Esophagus muscularis mucosa (tissue), 4 donors: ENCODE measurements around the gene ZNF683. TPM values are rescaled to one million over a fixed set of nuclear protein-coding genes. Genes with fewer than 3 reads are reported as not detected.

Source experiments
- DNase-seq: peaks from one replicate; pipeline ENCODE4 v3.0.0-alpha.2; 2017; ENCODE audit errors: extremely low spot score
- H3K27ac ChIP-seq, 4 donors: fragments of 200-600 bp; sonication (generic); replicated peaks in 1 of 4; 1 replicate in 3 of 4; 2 replicates in 1 of 4; pipeline ENCODE4 v1.5.1; 2016 to 2019; ENCODE audit warnings: mild to moderate bottlenecking in 1 of 4
- H3K27me3 ChIP-seq, 4 donors: fragments of 200-600 bp; sonication (generic); one replicate each; pipeline versions ENCODE4 v1.5.1 to v1.6.0; 2016 to 2019
- H3K36me3 ChIP-seq, 4 donors: fragments of 200-600 bp; sonication (generic); one replicate each; pipeline ENCODE4 v1.5.1; 2016 to 2019
- H3K4me1 ChIP-seq, 4 donors: fragments of 200-600 bp; sonication (generic); one replicate each; pipeline ENCODE4 v1.5.1; 2016 to 2019
- H3K4me3 ChIP-seq, 4 donors: fragments of 200-600 bp; sonication (generic); 1 replicate in 2 of 4; 2 replicates in 2 of 4; pipeline ENCODE4 v1.5.1; 2016 to 2019; ENCODE audit warnings: mild to moderate bottlenecking in 4 of 4, moderate library complexity in 1 of 4
- H3K9me3 ChIP-seq, 4 donors: fragments of 200-600 bp; sonication (generic); 1 replicate in 3 of 4; 2 replicates in 1 of 4; pipeline ENCODE4 v1.5.1; 2016 to 2019
- EP300 ChIP-seq: sonication (generic); formaldehyde crosslinking; IDR thresholded peaks from one replicate; pipeline ENCODE4 v1.6.1; 2017; ENCODE audit warnings: antibody characterized with exemption
- POLR2A ChIP-seq: fragments of 450-650 bp; IDR thresholded peaks from one replicate; pipeline ENCODE4 v1.6.1; 2017; ENCODE audit warnings: antibody characterized with exemption, moderate library complexity, mild to moderate bottlenecking, low read depth
- POLR2AphosphoS5 ChIP-seq, 2 donors: sonication (generic); formaldehyde crosslinking; IDR thresholded peaks; one replicate each; pipeline ENCODE4 v1.6.1; 2017; ENCODE audit warnings: antibody characterized with exemption in 2 of 2
- WGBS: methylation state at CpG from one replicate; pipeline ENCODE4 v1.1.5; 2018; 5-methylcytosine and 5-hydroxymethylcytosine counted together
- intact Hi-C: fragments of 100-400 bp; cut with DNase I; formaldehyde crosslinking; loops from one replicate; pipeline ENCODE4 v1.15.1; 2023
- total RNA-seq, 4 donors: library from RNA; depleted of rRNA; stranded (reverse); fragments of >200 nt; gene quantifications; one replicate each; pipeline versions ENCODE4 v1.1.0 to v1.2.1, GENCODE V29; 2016
- TF ChIP-seq, protein P1 (sequence below), 3 experiments: fragments of 200-600 bp in 2 of 3; fragments of 450-650 bp in 1 of 3; sonication (generic) in 2 of 3; IDR thresholded peaks; one replicate each; pipeline ENCODE4 v1.5.1; 2017 to 2019; ENCODE audit warnings: antibody characterized with exemption in 3 of 3, mild to moderate bottlenecking in 2 of 3, moderate library complexity in 1 of 3

Gene ZNF683
- total RNA-seq, 4 donors from 2014 or later = not detected

- TF ChIP-seq, protein P1, sequence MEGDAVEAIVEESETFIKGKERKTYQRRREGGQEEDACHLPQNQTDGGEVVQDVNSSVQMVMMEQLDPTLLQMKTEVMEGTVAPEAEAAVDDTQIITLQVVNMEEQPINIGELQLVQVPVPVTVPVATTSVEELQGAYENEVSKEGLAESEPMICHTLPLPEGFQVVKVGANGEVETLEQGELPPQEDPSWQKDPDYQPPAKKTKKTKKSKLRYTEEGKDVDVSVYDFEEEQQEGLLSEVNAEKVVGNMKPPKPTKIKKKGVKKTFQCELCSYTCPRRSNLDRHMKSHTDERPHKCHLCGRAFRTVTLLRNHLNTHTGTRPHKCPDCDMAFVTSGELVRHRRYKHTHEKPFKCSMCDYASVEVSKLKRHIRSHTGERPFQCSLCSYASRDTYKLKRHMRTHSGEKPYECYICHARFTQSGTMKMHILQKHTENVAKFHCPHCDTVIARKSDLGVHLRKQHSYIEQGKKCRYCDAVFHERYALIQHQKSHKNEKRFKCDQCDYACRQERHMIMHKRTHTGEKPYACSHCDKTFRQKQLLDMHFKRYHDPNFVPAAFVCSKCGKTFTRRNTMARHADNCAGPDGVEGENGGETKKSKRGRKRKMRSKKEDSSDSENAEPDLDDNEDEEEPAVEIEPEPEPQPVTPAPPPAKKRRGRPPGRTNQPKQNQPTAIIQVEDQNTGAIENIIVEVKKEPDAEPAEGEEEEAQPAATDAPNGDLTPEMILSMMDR (IDR thresholded peaks at IDR 0.05) = no peak
- TF ChIP-seq EP300 (no peak), POLR2A (no peak), POLR2AphosphoS5 (IDR thresholded peaks at IDR 0.05) (no peak)
- no peak for DNase-seq
- Histone ChIP-seq H3K4me1 (peaks cover 10 to 15% (median 14%) of the 10 kb centered on the region in 4 donors), H3K27me3 (peaks cover 0 to 89% (median 28%) of the 10 kb centered on the region in 4 donors), H3K27ac (no peak overlapping the region), H3K36me3 (no peaks in the 10 kb centered on the region), H3K9me3 (no peaks in the 10 kb centered on the region), H3K4me3 (no peak overlapping the region)
- 69% methylated on average over 8 of the region's 10 CpGs for WGBS
- intact Hi-C loops = no loop called here
Measured at GRCh38 chr1:26357121-26357602, 15.4 kb downstream of the ZNF683 start.

GRCh38 chr1:26356106-26356505 lies 16.4 kb downstream of the ZNF683 start:
- no peak for DNase-seq
- Histone ChIP-seq H3K4me3 (no peak overlapping the region), H3K27ac (no peak overlapping the region), H3K27me3 (peaks cover 0 to 79% (median 20%) of the 10 kb centered on the region in 4 donors), H3K36me3 (no peaks in the 10 kb centered on the region), H3K9me3 (no peaks in the 10 kb centered on the region), H3K4me1 (peaks cover 10 to 14% (median 13%) of the 10 kb centered on the region in 4 donors)
- intact Hi-C loops = no loop called here
- WGBS = 80% methylated on average over 5 of the region's 5 CpGs
- no peak for TF ChIP-seq POLR2A
- no peak for TF ChIP-seq EP300
- TF ChIP-seq POLR2AphosphoS5 (IDR thresholded peaks at IDR 0.05) = no peak
- TF ChIP-seq, protein P1 (IDR thresholded peaks at IDR 0.05) = no peak

- intact Hi-C loops = no loop called here
- H3K27me3 ChIP-seq = peaks cover 0 to 67% (median 9%) of the 10 kb centered on the region in 4 donors
- 86% methylated on average over 7 of the region's 9 CpGs for whole genome bisulfite sequencing
Measured at GRCh38 chr1:26354972-26355371, 17.6 kb downstream of the ZNF683 start.

GRCh38 chr1:26353976-26354820 lies 18.4 kb downstream of the ZNF683 start, which contains the start of gene CRYBG2:
Gene CRYBG2, minus strand, starts transcription at chr1:26354130. Its CDS starts 7,473 bp downstream, at chr1:26346657.
- Histone ChIP-seq H3K27me3 (peaks cover 0 to 60% (median 6%) of the 10 kb centered on the region in 4 donors), H3K4me1 (no peaks in the 10 kb centered on the region), H3K36me3 (no peaks in the 10 kb centered on the region), H3K4me3 (no peak within 1 kb of the TSS), H3K9me3 (no peaks in the 10 kb centered on the region), H3K27ac (no peak within 1 kb of the TSS)
- DNase-seq = no peak
- 80% methylated on average over 2 of the region's 21 CpGs for WGBS
- intact Hi-C loops = no loop called here
- TF ChIP-seq, protein P1 (IDR thresholded peaks at IDR 0.05) = no peak
- TF ChIP-seq POLR2A = no peak

More at GRCh38 chr1:26354972-26355371, 17.6 kb downstream of the ZNF683 start:
- H3K36me3 ChIP-seq = no peaks in the 10 kb centered on the region
- no peaks in the 10 kb centered on the region for H3K9me3 ChIP-seq
- peaks cover 1 to 3% (median 3%) of the 10 kb centered on the region in 4 donors for H3K4me1 ChIP-seq
- no peak for TF ChIP-seq POLR2A
- TF ChIP-seq, protein P1 (IDR thresholded peaks at IDR 0.05) = no peak
- no peak for TF ChIP-seq POLR2AphosphoS5 (IDR thresholded peaks at IDR 0.05)
- TF ChIP-seq EP300 = no peak
- no peak overlapping the region for H3K27ac ChIP-seq
- DNase-seq = no peak
- H3K4me3 ChIP-seq = no peak overlapping the region
